CD14-positive monocyte (primary cell): Measurements from ENCODE around the gene CD300C. TPM values are rescaled to one million over a fixed set of nuclear protein-coding genes. Genes with fewer than 3 reads are reported as not detected.
"Not testable (repeated sequence)": the region's sequence is repeated elsewhere in the genome, so short reads cannot be mapped to it uniquely, and the experiment has no call there.

Source experiments
- DNase-seq, 3 donors: peaks; one replicate each; pipeline ENCODE4 v3.0.0-alpha.2; 2011 to 2022
- H2AFZ ChIP-seq: 2 replicates; pipeline ENCODE4 v1.6.0; 2012; ENCODE audit warnings: mild to moderate bottlenecking, low read depth, low read length, inconsistent platforms; ENCODE audit not compliant: insufficient read depth, poor library complexity, severe bottlenecking
- H3K27ac ChIP-seq, 2 donors: 1 replicate in 1 of 2; 2 replicates in 1 of 2; pipeline ENCODE4 v1.5.1; 2012 to 2013; ENCODE audit warnings: low read length in 2 of 2, control low read depth in 1 of 2, inconsistent platforms in 1 of 2, low read depth in 1 of 2, mild to moderate bottlenecking in 1 of 2
- H3K27me3 ChIP-seq, 2 donors: one replicate each; pipeline versions ENCODE4 v1.6.0 to v1.6.1; 2011 to 2013; ENCODE audit warnings: low read length in 2 of 2; ENCODE audit not compliant: control insufficient read depth in 2 of 2, insufficient read depth in 2 of 2
- H3K36me3 ChIP-seq, 2 donors: replicated peaks in 1 of 2; 1 replicate in 1 of 2; 2 replicates in 1 of 2; pipeline versions ENCODE4 v1.5.1 to v1.6.1; 2012 to 2013; ENCODE audit warnings: low read length in 2 of 2, control low read depth in 1 of 2, inconsistent platforms in 1 of 2, mild to moderate bottlenecking in 1 of 2; ENCODE audit not compliant: insufficient read depth in 2 of 2, control insufficient read depth in 1 of 2
- H3K4me1 ChIP-seq, 2 donors: 1 replicate in 1 of 2; 2 replicates in 1 of 2; pipeline versions ENCODE4 v1.5.1 to v1.6.1; 2012 to 2013; ENCODE audit warnings: low read length in 2 of 2, control low read depth in 1 of 2, inconsistent platforms in 1 of 2, mild to moderate bottlenecking in 1 of 2, moderate library complexity in 1 of 2; ENCODE audit not compliant: insufficient read depth in 2 of 2, control insufficient read depth in 1 of 2
- H3K4me2 ChIP-seq: replicated peaks from 2 replicates; pipeline ENCODE3; 2012; ENCODE audit warnings: low read length, moderate library complexity, mild to moderate bottlenecking; ENCODE audit not compliant: poor library complexity, severe bottlenecking; ENCODE audit errors: extremely low read depth
- H3K4me3 ChIP-seq, 3 experiments: fragments of 200-600 bp in 1 of 3; sonication (generic) in 1 of 3; replicated peaks in 1 of 3; 1 replicate in 2 of 3; 2 replicates in 1 of 3; pipeline ENCODE4 v1.5.1; 2011 to 2013; ENCODE audit warnings: low read length in 3 of 3, mild to moderate bottlenecking in 3 of 3, control low read depth in 2 of 3, low read depth in 2 of 3, inconsistent platforms in 1 of 3, moderate library complexity in 1 of 3
- H3K79me2 ChIP-seq: 2 replicates; pipeline ENCODE4 v1.6.0; 2012; ENCODE audit warnings: mild to moderate bottlenecking, control low read depth, inconsistent platforms, low read length, moderate library complexity; ENCODE audit not compliant: insufficient read depth
- H3K9ac ChIP-seq: 2 replicates; pipeline ENCODE4 v1.6.0; 2017; ENCODE audit warnings: low read length, mild to moderate bottlenecking; ENCODE audit not compliant: insufficient read depth, poor library complexity, severe bottlenecking
- H3K9me3 ChIP-seq, 2 donors: replicated peaks in 1 of 2; 1 replicate in 1 of 2; 2 replicates in 1 of 2; pipeline versions ENCODE4 v1.5.1 to v1.6.1; 2012 to 2013; ENCODE audit warnings: low read length in 2 of 2, control low read depth in 1 of 2; ENCODE audit not compliant: control insufficient read depth in 1 of 2, insufficient read depth in 1 of 2
- H4K20me1 ChIP-seq: 2 replicates; pipeline ENCODE4 v1.6.0; 2012; ENCODE audit warnings: mild to moderate bottlenecking, low read length, control low read depth, moderate library complexity; ENCODE audit not compliant: insufficient read depth
- H3K27ac Mint-ChIP-seq, 7 donors: one replicate each; pipeline ENCODE4 v1.8.0; 2020; ENCODE audit warnings: mild to moderate bottlenecking in 7 of 7, mixed read lengths in 7 of 7, moderate library complexity in 6 of 7, inconsistent platforms in 2 of 7
- H3K27me3 Mint-ChIP-seq, 3 donors: one replicate each; pipeline ENCODE4 v1.8.0; 2021 to 2022; ENCODE audit warnings: low read depth in 3 of 3, mild to moderate bottlenecking in 3 of 3, mixed read lengths in 3 of 3, moderate library complexity in 3 of 3, inconsistent platforms in 1 of 3
- H3K36me3 Mint-ChIP-seq, 2 donors: one replicate each; pipeline ENCODE4 v1.8.0; 2020; ENCODE audit warnings: mixed read lengths in 2 of 2, inconsistent platforms in 1 of 2, mild to moderate bottlenecking in 1 of 2
- H3K4me1 Mint-ChIP-seq: one replicate; pipeline ENCODE4 v1.8.0; 2020; ENCODE audit warnings: mild to moderate bottlenecking, mixed read lengths
- H3K4me3 Mint-ChIP-seq, 2 donors: one replicate each; pipeline ENCODE4 v1.8.0; 2020; ENCODE audit warnings: mild to moderate bottlenecking in 2 of 2, mixed read lengths in 2 of 2, moderate library complexity in 1 of 2
- H3K9me3 Mint-ChIP-seq, 7 donors: one replicate each; pipeline ENCODE4 v1.8.0; 2020 to 2022; ENCODE audit warnings: mixed read lengths in 7 of 7, mild to moderate bottlenecking in 6 of 7, moderate library complexity in 6 of 7, inconsistent platforms in 2 of 7
- CTCF ChIP-seq: fragments of 200-600 bp; IDR thresholded peaks from one replicate; pipeline ENCODE4 v1.8.0; 2022; ENCODE audit warnings: antibody characterized with exemption, mild to moderate bottlenecking
- WGBS: methylation state at CpG from one replicate; pipeline ENCODE4 v1.1.5; 2013; ENCODE audit warnings: missing lambda C conversion rate; ENCODE audit not compliant: insufficient coverage; 5-methylcytosine and 5-hydroxymethylcytosine counted together
- intact Hi-C, 2 donors: fragments of 100-400 bp; cut with micrococcal nuclease; formaldehyde crosslinking; loops; one replicate each; pipeline versions ENCODE4 v1.15.0 to v1.15.1; 2023
- polyA plus RNA-seq, 3 donors: library from polyadenylated mRNA; depleted of rRNA in 1 of 3; unstranded in 2 of 3; stranded (reverse) in 1 of 3; fragments of 300-500 nt in 2 of 3; fragments of >200 nt in 1 of 3; fragmentation: Illumina TruSeq in 2 of 3; gene quantifications; 1 replicate in 2 of 3; 2 replicates in 1 of 3; pipeline ENCODE4 v1.2.3, GENCODE V29; 2012 to 2021

CD300C gene
- polyA plus RNA-seq, 3 donors, result 68.3 to 141 (median 93.1) TPM

- H3K4me1 Mint-ChIP-seq, result peaks cover 21% of the 10 kb centered on the region
- no peak overlapping the region for H3K4me3 ChIP-seq
Measured at GRCh38 chr17:74578979-74579378, 33.1 kb upstream of the CD300C start.

GRCh38 chr17:74574489-74575142 lies 28.7 kb upstream of the CD300C start:
- WGBS, result 85% methylated on average over 2 of the region's 5 CpGs
- Histone ChIP-seq H4K20me1 (no peaks in the 10 kb centered on the region), H3K9ac (no peak overlapping the region), H3K4me3 (no peak overlapping the region), H3K27ac (no peak overlapping the region), H3K27me3 (peaks cover 0 to 4% of the 10 kb centered on the region in 2 donors), H3K36me3 (no peaks in the 10 kb centered on the region), H3K4me2 (no peak overlapping the region), H2AFZ (no peak overlapping the region), H3K4me1 (peaks cover 34 to 40% of the 10 kb centered on the region in 2 donors), H3K9me3 (no peaks in the 10 kb centered on the region), H3K79me2 (no peaks in the 10 kb centered on the region)
- no peak for TF ChIP-seq CTCF
- intact Hi-C loops, result no loop called here
- Mint-ChIP-seq H3K36me3 (peaks cover 0 to 7% of the 10 kb centered on the region in 2 donors), H3K27ac (no peak overlapping the region), H3K4me1 (peaks cover 37% of the 10 kb centered on the region), H3K4me3 (peak overlapping the region in 1 of 2 donors; percentile 2), H3K9me3 (peaks cover 0 to 14% (median 3%) of the 10 kb centered on the region in 7 donors), H3K27me3 (peaks cover 12 to 20% (median 18%) of the 10 kb centered on the region in 3 donors)
- DNase-seq, result no peak

More at GRCh38 chr17:74578979-74579378, 33.1 kb upstream of the CD300C start:
- no peaks in the 10 kb centered on the region for H3K36me3 ChIP-seq
- H3K36me3 Mint-ChIP-seq, result peaks cover 0 to 5% of the 10 kb centered on the region in 2 donors
- H3K4me3 Mint-ChIP-seq, result peak overlapping the region in 1 of 2 donors; percentile 26
- H3K79me2 ChIP-seq, result no peaks in the 10 kb centered on the region
- peak overlapping the region in 3 of 7 donors; percentile 33 to 58 (median 58) for H3K27ac Mint-ChIP-seq
- no peak overlapping the region for H3K4me2 ChIP-seq
- H3K27me3 ChIP-seq, result peaks cover 0 to 4% of the 10 kb centered on the region in 2 donors
- H4K20me1 ChIP-seq, result no peaks in the 10 kb centered on the region
- peaks cover 13 to 17% of the 10 kb centered on the region in 2 donors for H3K4me1 ChIP-seq
- WGBS, result 90% methylated on average over 7 of the region's 9 CpGs
- H3K27me3 Mint-ChIP-seq, result peaks cover 13 to 24% (median 16%) of the 10 kb centered on the region in 3 donors
- TF ChIP-seq CTCF, result no peak
- H2AFZ ChIP-seq, result no peak overlapping the region
- no peaks in the 10 kb centered on the region for H3K9me3 ChIP-seq
- H3K27ac ChIP-seq, result no peak overlapping the region
- DNase-seq, result peak in 2 of 3 donors; percentile 45 to 70
- no peak overlapping the region for H3K9ac ChIP-seq
- H3K9me3 Mint-ChIP-seq, result peaks cover 0 to 4% (median under 1%) of the 10 kb centered on the region in 7 donors
- intact Hi-C loops, result no loop called here

GRCh38 chr17:74573635-74574034 lies 27.7 kb upstream of the CD300C start:
- Mint-ChIP-seq H3K9me3 (peaks cover 0 to 15% (median 3%) of the 10 kb centered on the region in 7 donors), H3K27me3 (peaks cover 12 to 20% (median 17%) of the 10 kb centered on the region in 3 donors), H3K4me1 (peaks cover 39% of the 10 kb centered on the region)
- intact Hi-C loops, H2AFZ ChIP-seq, H3K27me3 ChIP-seq, H3K9me3 ChIP-seq, H3K36me3 ChIP-seq, H3K4me3 Mint-ChIP-seq, H4K20me1 ChIP-seq, H3K9ac ChIP-seq, H3K36me3 Mint-ChIP-seq, H3K79me2 ChIP-seq, H3K27ac ChIP-seq, H3K4me3 ChIP-seq, DNase-seq, H3K27ac Mint-ChIP-seq, H3K4me2 ChIP-seq: not testable (repeated sequence)
- H3K4me1 ChIP-seq, result peaks cover 38 to 41% of the 10 kb centered on the region in 2 donors
